ENCODE results near the gene ATG101. TPM values are rescaled to one million over a fixed set of nuclear protein-coding genes. Genes with fewer than 3 reads are reported as not detected.

The ATG101 gene
- total RNA-seq, 4 donors from 2014 or later: 33.6 to 65.5 (median 52.6) TPM

GRCh38 chr12:52074971-52075724 is 5.4 kb downstream of the ATG101 start:
- no peak for TF ChIP-seq CTCF (IDR thresholded peaks at IDR 0.05)
- ATAC-seq (ENCODE audit: low FRiP score): no peak
- no peak for DNase-seq (ENCODE audit: low spot score)

GRCh38 chr12:52076811-52077210 is 7.0 kb downstream of the ATG101 start:
- no peak for ATAC-seq (ENCODE audit: low FRiP score)
- no peak for TF ChIP-seq CTCF (IDR thresholded peaks at IDR 0.05)
- no peak for DNase-seq (ENCODE audit: low spot score)

- no peak for TF ChIP-seq CTCF (IDR thresholded peaks at IDR 0.05)
- DNase-seq (ENCODE audit: low spot score) (no peak), ATAC-seq (ENCODE audit: low FRiP score) (no peak)
Measured at GRCh38 chr12:52078276-52078675, 8.5 kb downstream of the ATG101 start.

GRCh38 chr12:52079576-52080402 is 10.0 kb downstream of the ATG101 start, which contains the start of gene SMIM41:
Gene SMIM41 (plus strand): TSS chr12:52079704. CDS start chr12:52079780, 76 bp downstream.
- TF ChIP-seq CTCF (IDR thresholded peaks at IDR 0.05): no peak
- DNase-seq (ENCODE audit: low spot score): no peak

GRCh38 chr12:52080403-52081251 is 10.8 kb downstream of the ATG101 start:
- TF ChIP-seq CTCF (IDR thresholded peaks at IDR 0.05): no peak
- DNase-seq (ENCODE audit: low spot score) (no peak), ATAC-seq (ENCODE audit: low FRiP score) (peak; percentile 16)

More at GRCh38 chr12:52079576-52080402, 10.0 kb downstream of the ATG101 start, which contains the start of gene SMIM41:
- no peak for ATAC-seq (ENCODE audit: low FRiP score)

GRCh38 chr12:52081263-52081733 is 11.5 kb downstream of the ATG101 start:
- ATAC-seq (ENCODE audit: low FRiP score): no peak

More at GRCh38 chr12:52081263-52081733, 11.5 kb downstream of the ATG101 start:
- no peak for TF ChIP-seq CTCF (IDR thresholded peaks at IDR 0.05)
- no peak for DNase-seq (ENCODE audit: low spot score)
